ENCODE data around the gene EXOC3L2. TPM values are rescaled to one million over a fixed set of nuclear protein-coding genes. Genes with fewer than 3 reads are reported as not detected.

EXOC3L2 gene
- total RNA-seq, 1 experiment from 2014 or later: 0.08 TPM

GRCh38 chr19:45186509-45187334, 58.5 kb downstream of the EXOC3L2 start:
- ChIA-PET CTCF (interaction anchor here (0.8 kb wide), 1 partner anchor 60 kb away, joined by 3 read pairs; no protein-coding TSS in a partner anchor), POLR2A (interaction anchor here (0.6 kb wide), 2 partner anchors 27 to 543 kb away, joined by 4 to 8 read pairs; partner anchors contain the start of gene PVR)
- Histone ChIP-seq H3K4me1 (ENCODE audit: control insufficient read depth, insufficient read depth, low read length) (no peaks in the 10 kb centered on the region), H3K36me3 (ENCODE audit: control insufficient read depth, insufficient read depth, low read length) (no peaks in the 10 kb centered on the region), H3K9me3 (ENCODE audit: control insufficient read depth, insufficient read depth, low read depth, low read length) (no peaks in the 10 kb centered on the region), H3K4me3 (ENCODE audit: low read depth in 2 of 2, low read length in 2 of 2) (no peak overlapping the region), H3K27ac (ENCODE audit: low read length) (no peak overlapping the region), H3K27me3 (ENCODE audit: control insufficient read depth, insufficient read depth, low read length) (no peaks in the 10 kb centered on the region)
- intact Hi-C loops (cut with micrococcal nuclease; ENCODE audit: unreplicated experiment) (no loop called here), in situ Hi-C loops (cut with HindIII; ENCODE audit: low pct_unique_long_range_greater_than_20kb, low sequenced_read_pairs) (no loop called here)
- BruUV-seq (replicated peaks): no TSS peak
- peak; percentile 72 for ATAC-seq
- TF ChIP-seq POLR2AphosphoS5 (IDR thresholded peaks at IDR 0.05; ENCODE audit: low read depth, low read length) (no peak), SIN3A (IDR thresholded peaks at IDR 0.05; ENCODE audit: borderline replicate concordance, insufficient read depth, low read depth, low read length) (no peak), TCF7L2 (IDR thresholded peaks at IDR 0.05; ENCODE audit: low read depth, low read length) (no peak)
- no peak for DNase-seq (ENCODE audit: low read depth, low spot score)

GRCh38 chr19:45184115-45184514, 61.1 kb downstream of the EXOC3L2 start:
- Histone ChIP-seq H3K4me3 (ENCODE audit: low read depth in 2 of 2, low read length in 2 of 2) (no peak overlapping the region), H3K27ac (ENCODE audit: low read length) (no peak overlapping the region), H3K9me3 (ENCODE audit: control insufficient read depth, insufficient read depth, low read depth, low read length) (no peaks in the 10 kb centered on the region), H3K27me3 (ENCODE audit: control insufficient read depth, insufficient read depth, low read length) (no peaks in the 10 kb centered on the region), H3K36me3 (ENCODE audit: control insufficient read depth, insufficient read depth, low read length) (no peaks in the 10 kb centered on the region), H3K4me1 (ENCODE audit: control insufficient read depth, insufficient read depth, low read length) (no peaks in the 10 kb centered on the region)
- CTCF ChIA-PET: no interaction called here
- in situ Hi-C loops (cut with HindIII; ENCODE audit: low pct_unique_long_range_greater_than_20kb, low sequenced_read_pairs): no loop called here
- POLR2A ChIA-PET: no interaction called here
- intact Hi-C loops (cut with micrococcal nuclease; ENCODE audit: unreplicated experiment): no loop called here
- no TSS peak for BruUV-seq (replicated peaks)
- no peak for ATAC-seq
- DNase-seq (ENCODE audit: low read depth, low spot score): no peak
- TF ChIP-seq CTCF (IDR thresholded peaks at IDR 0.05) (no peak), TCF7L2 (IDR thresholded peaks at IDR 0.05; ENCODE audit: low read depth, low read length) (no peak), REST (IDR thresholded peaks at IDR 0.05; ENCODE audit: insufficient read depth in 1 of 2, low read depth in 2 of 2, low read length in 1 of 2) (no peak), SIN3A (IDR thresholded peaks at IDR 0.05; ENCODE audit: borderline replicate concordance, insufficient read depth, low read depth, low read length) (no peak), POLR2AphosphoS5 (IDR thresholded peaks at IDR 0.05; ENCODE audit: low read depth, low read length) (no peak)

- H3K36me3 ChIP-seq (ENCODE audit: control insufficient read depth, insufficient read depth, low read length): no peaks in the 10 kb centered on the region
- intact Hi-C loops (cut with micrococcal nuclease; ENCODE audit: unreplicated experiment): no loop called here
- ChIA-PET CTCF (interaction anchor here (0.6 kb wide), 1 partner anchor 18 kb away, joined by 3 read pairs; no protein-coding TSS in a partner anchor), POLR2A (no interaction called here)
- DNase-seq (ENCODE audit: low read depth, low spot score): no peak
- no peaks in the 10 kb centered on the region for H3K9me3 ChIP-seq (ENCODE audit: control insufficient read depth, insufficient read depth, low read depth, low read length)
- BruUV-seq (replicated peaks): no TSS peak
- H3K27me3 ChIP-seq (ENCODE audit: control insufficient read depth, insufficient read depth, low read length): no peaks in the 10 kb centered on the region
- in situ Hi-C loops (cut with HindIII; ENCODE audit: low pct_unique_long_range_greater_than_20kb, low sequenced_read_pairs): no loop called here
- ATAC-seq: no peak
- H3K4me1 ChIP-seq (ENCODE audit: control insufficient read depth, insufficient read depth, low read length): no peaks in the 10 kb centered on the region
- TF ChIP-seq POLR2AphosphoS5 (IDR thresholded peaks at IDR 0.05; ENCODE audit: low read depth, low read length): no peak
- H3K27ac ChIP-seq (ENCODE audit: low read length): no peak overlapping the region
- H3K4me3 ChIP-seq (ENCODE audit: low read depth in 2 of 2, low read length in 2 of 2): no peak overlapping the region
Measured at GRCh38 chr19:45182758-45183157, 62.4 kb downstream of the EXOC3L2 start.

Data from Panc1 (cell line).